Measurements from ENCODE around the gene LETMD1. TPM values are rescaled to one million over a fixed set of nuclear protein-coding genes. Genes with fewer than 3 reads are reported as not detected.

LETMD1 gene
- total and polyA plus RNA-seq, 2 donors (not counting 3 experiments of a cell fraction or from before 2014, with no cell fraction given), result 38.9 to 47.7 TPM

DNA sequence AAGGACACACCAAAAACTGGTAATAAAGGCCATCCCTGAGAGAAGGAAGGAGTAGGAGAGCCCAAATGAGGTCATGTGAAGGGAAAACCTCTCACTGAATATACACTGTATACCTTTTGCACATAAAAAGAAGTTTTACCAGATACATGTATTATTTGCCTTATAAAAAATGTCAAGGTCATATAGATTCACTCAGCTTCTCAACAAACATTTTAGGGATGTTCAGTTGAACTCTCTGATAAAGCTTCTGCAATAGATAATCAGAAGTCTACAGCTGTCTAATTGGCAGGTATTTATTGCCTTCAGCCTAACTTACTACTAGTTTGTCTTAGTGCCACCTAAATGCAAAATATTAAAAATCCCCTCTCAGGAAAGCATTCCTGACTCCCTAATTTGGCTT, 30.7 kb upstream of the LETMD1 start:
- H3K9me3 ChIP-seq (replicated peaks; ENCODE audit: control insufficient read depth, insufficient read depth, low read length), result no peaks in the 10 kb centered on the region
- ChIA-PET CTCF (interaction anchor here (1.0 kb wide), 1 partner anchor 9 kb away, joined by 5 read pairs; the partner anchor contains the start of gene SLC11A2), POLR2A (no interaction called here)
- no peak overlapping the region for H2AFZ ChIP-seq (ENCODE audit: low read depth, low read length)
- H3K36me3 ChIP-seq (ENCODE audit: control insufficient read depth in 2 of 2, extremely low read depth in 1 of 2, insufficient read depth in 2 of 2, low read length in 2 of 2), result no peaks in the 10 kb centered on the region
- TF ChIP-seq MAX (IDR thresholded peaks at IDR 0.05; ENCODE audit: insufficient read depth, insufficient read length), result no peak
- no peak for TF ChIP-seq EZH2 (IDR thresholded peaks at IDR 0.05; ENCODE audit: borderline replicate concordance, low read depth, low read length, severe bottlenecking)
- TF ChIP-seq POLR2A (IDR thresholded peaks at IDR 0.05; ENCODE audit: low read depth, low read length), result no peak
- TF ChIP-seq MYC (IDR thresholded peaks at IDR 0.05; ENCODE audit: low read depth, low read length), result no peak
- no peak for TF ChIP-seq JUN (IDR thresholded peaks at IDR 0.05; ENCODE audit: borderline replicate concordance, insufficient read depth, insufficient read length, low read depth)
- TF ChIP-seq GATA2 (IDR thresholded peaks at IDR 0.05; ENCODE audit: insufficient read depth, insufficient read length, low read depth, low read length), result no peak
- TF ChIP-seq FOS (IDR thresholded peaks at IDR 0.05; ENCODE audit: borderline replicate concordance, insufficient read depth, low read length), result no peak
- TF ChIP-seq POLR2AphosphoS5 (IDR thresholded peaks at IDR 0.05; ENCODE audit: insufficient read depth, low read depth, low read length), result no peak
- dilution Hi-C loops (cut with MboI; ENCODE audit: extremely low pct_ligation_motif_present, low sequenced_read_pairs) (no loop called here), intact Hi-C loops (cut with micrococcal nuclease) (no loop called here)
- BruUV-seq (replicated peaks), result no TSS peak
- H4K20me1 ChIP-seq (replicated peaks; ENCODE audit: control insufficient read depth, extremely low read depth, insufficient read depth, low read length), result no peaks in the 10 kb centered on the region
- no peak overlapping the region for H3K4me2 ChIP-seq (ENCODE audit: insufficient read depth, low read length)
- H3K9me1 ChIP-seq (replicated peaks; ENCODE audit: control insufficient read depth, extremely low read depth, insufficient read depth, low read length), result no peaks in the 10 kb centered on the region
- no peak overlapping the region for H3K27ac ChIP-seq (ENCODE audit: insufficient read depth, low read depth, low read length)
- no peak overlapping the region for H3K4me3 ChIP-seq (replicated peaks in 1 of 3; ENCODE audit: insufficient read depth in 1 of 3, low read depth in 1 of 3, low read length in 3 of 3)
- no peak overlapping the region for H3K9ac ChIP-seq (replicated peaks; ENCODE audit: extremely low read depth, insufficient read depth, low read length)
- H3K4me1 ChIP-seq (ENCODE audit: control insufficient read depth, extremely low read depth, insufficient read depth, low read length), result no peaks in the 10 kb centered on the region
- peaks cover 48% of the 10 kb centered on the region for H3K79me2 ChIP-seq (ENCODE audit: control insufficient read depth, insufficient read depth, low read length)
- DNase-seq (ENCODE audit: low read depth, low spot score), result no peak
- no peaks in the 10 kb centered on the region for H3K27me3 ChIP-seq (ENCODE audit: control insufficient read depth in 2 of 2, insufficient read depth in 2 of 2, low read length in 2 of 2)
- no peak for FAIRE-seq

DNA sequence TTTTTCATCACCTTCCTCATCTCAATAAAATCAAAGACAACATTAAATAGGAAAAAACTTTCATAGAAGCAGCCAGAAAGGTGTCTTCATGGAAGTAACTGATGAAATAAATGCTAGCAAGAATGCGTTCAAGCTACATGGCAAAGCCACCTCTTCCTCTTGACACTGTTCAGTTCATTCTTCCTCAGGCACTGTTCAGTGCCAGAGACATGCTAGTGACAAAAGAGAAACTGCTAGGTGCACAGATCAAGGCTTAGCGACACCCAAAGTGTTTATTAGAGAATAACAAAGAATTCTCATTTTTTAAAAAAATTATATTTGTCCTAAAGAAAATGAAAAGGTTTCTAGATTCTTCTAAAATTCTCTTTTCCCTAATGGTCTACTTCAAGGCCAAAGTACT, 29.2 kb upstream of the LETMD1 start:
- no peaks in the 10 kb centered on the region for H3K9me3 ChIP-seq (replicated peaks; ENCODE audit: control insufficient read depth, insufficient read depth, low read length)
- no peaks in the 10 kb centered on the region for H3K9me1 ChIP-seq (replicated peaks; ENCODE audit: control insufficient read depth, extremely low read depth, insufficient read depth, low read length)
- H3K4me3 ChIP-seq (replicated peaks in 1 of 3; ENCODE audit: insufficient read depth in 1 of 3, low read depth in 1 of 3, low read length in 3 of 3), result no peak overlapping the region
- H3K9ac ChIP-seq (replicated peaks; ENCODE audit: extremely low read depth, insufficient read depth, low read length), result no peak overlapping the region
- H3K36me3 ChIP-seq (ENCODE audit: control insufficient read depth in 2 of 2, extremely low read depth in 1 of 2, insufficient read depth in 2 of 2, low read length in 2 of 2), result no peaks in the 10 kb centered on the region
- H3K4me1 ChIP-seq (ENCODE audit: control insufficient read depth, extremely low read depth, insufficient read depth, low read length), result peaks cover 3% of the 10 kb centered on the region
- BruUV-seq (replicated peaks), result no TSS peak
- H3K27me3 ChIP-seq (ENCODE audit: control insufficient read depth in 2 of 2, insufficient read depth in 2 of 2, low read length in 2 of 2), result no peaks in the 10 kb centered on the region
- peaks cover 57% of the 10 kb centered on the region for H3K79me2 ChIP-seq (ENCODE audit: control insufficient read depth, insufficient read depth, low read length)
- no peak for DNase-seq (ENCODE audit: low read depth, low spot score)
- no peak overlapping the region for H3K4me2 ChIP-seq (ENCODE audit: insufficient read depth, low read length)
- TF ChIP-seq POLR2AphosphoS5 (IDR thresholded peaks at IDR 0.05; ENCODE audit: insufficient read depth, low read depth, low read length) (no peak), FOS (IDR thresholded peaks at IDR 0.05; ENCODE audit: borderline replicate concordance, insufficient read depth, low read length) (no peak), MAX (IDR thresholded peaks at IDR 0.05; ENCODE audit: insufficient read depth, insufficient read length) (no peak), JUN (IDR thresholded peaks at IDR 0.05; ENCODE audit: borderline replicate concordance, insufficient read depth, insufficient read length, low read depth) (no peak), POLR2A (IDR thresholded peaks at IDR 0.05; ENCODE audit: low read depth, low read length) (no peak), EZH2 (IDR thresholded peaks at IDR 0.05; ENCODE audit: borderline replicate concordance, low read depth, low read length, severe bottlenecking) (no peak), MYC (IDR thresholded peaks at IDR 0.05; ENCODE audit: low read depth, low read length) (no peak), GATA2 (IDR thresholded peaks at IDR 0.05; ENCODE audit: insufficient read depth, insufficient read length, low read depth, low read length) (no peak)
- TF ChIP-seq, protein P1, sequence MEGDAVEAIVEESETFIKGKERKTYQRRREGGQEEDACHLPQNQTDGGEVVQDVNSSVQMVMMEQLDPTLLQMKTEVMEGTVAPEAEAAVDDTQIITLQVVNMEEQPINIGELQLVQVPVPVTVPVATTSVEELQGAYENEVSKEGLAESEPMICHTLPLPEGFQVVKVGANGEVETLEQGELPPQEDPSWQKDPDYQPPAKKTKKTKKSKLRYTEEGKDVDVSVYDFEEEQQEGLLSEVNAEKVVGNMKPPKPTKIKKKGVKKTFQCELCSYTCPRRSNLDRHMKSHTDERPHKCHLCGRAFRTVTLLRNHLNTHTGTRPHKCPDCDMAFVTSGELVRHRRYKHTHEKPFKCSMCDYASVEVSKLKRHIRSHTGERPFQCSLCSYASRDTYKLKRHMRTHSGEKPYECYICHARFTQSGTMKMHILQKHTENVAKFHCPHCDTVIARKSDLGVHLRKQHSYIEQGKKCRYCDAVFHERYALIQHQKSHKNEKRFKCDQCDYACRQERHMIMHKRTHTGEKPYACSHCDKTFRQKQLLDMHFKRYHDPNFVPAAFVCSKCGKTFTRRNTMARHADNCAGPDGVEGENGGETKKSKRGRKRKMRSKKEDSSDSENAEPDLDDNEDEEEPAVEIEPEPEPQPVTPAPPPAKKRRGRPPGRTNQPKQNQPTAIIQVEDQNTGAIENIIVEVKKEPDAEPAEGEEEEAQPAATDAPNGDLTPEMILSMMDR (IDR thresholded peaks at IDR 0.05; ENCODE audit: extremely low read depth in 1 of 2, insufficient read depth in 1 of 2, low read depth in 1 of 2, low read length in 2 of 2), result no peak
- intact Hi-C loops (cut with micrococcal nuclease) (no loop called here), dilution Hi-C loops (cut with MboI; ENCODE audit: extremely low pct_ligation_motif_present, low sequenced_read_pairs) (no loop called here)
- no peak overlapping the region for H3K27ac ChIP-seq (ENCODE audit: insufficient read depth, low read depth, low read length)
- FAIRE-seq, result no peak
- POLR2A ChIA-PET, result no interaction called here
- no peaks in the 10 kb centered on the region for H4K20me1 ChIP-seq (replicated peaks; ENCODE audit: control insufficient read depth, extremely low read depth, insufficient read depth, low read length)
- CTCF ChIA-PET, result interaction anchor here (1.1 kb wide), 1 partner anchor 32 kb away, joined by 3 read pairs; no protein-coding TSS in a partner anchor
- H2AFZ ChIP-seq (ENCODE audit: low read depth, low read length), result no peak overlapping the region

Data from endothelial cell of umbilical vein (primary cell).